GM12873 (cell line): ENCODE measurements around the gene BTBD1.

Source experiments
- CTCF ChIP-seq: IDR thresholded peaks from 2 replicates; pipeline ENCODE4 v1.5.1; 2012; ENCODE audit warnings: low read depth, mild to moderate bottlenecking, moderate library complexity, low read length, control low read depth; ENCODE audit not compliant: insufficient read depth; ENCODE audit errors: missing control alignments

BTBD1 gene

GRCh38 chr15:83063551-83063950 is 3.5 kb downstream of the BTBD1 start:
- TF ChIP-seq CTCF, result no peak

- no peak for TF ChIP-seq CTCF
These were observed 4.3 kb downstream of the BTBD1 start for GRCh38 chr15:83062768-83063180.

- no peak for TF ChIP-seq CTCF
These were observed 5.4 kb downstream of the BTBD1 start for GRCh38 chr15:83061680-83062079.

GRCh38 chr15:83057696-83058376 is 9.2 kb downstream of the BTBD1 start:
- TF ChIP-seq CTCF, result no peak

- TF ChIP-seq CTCF, result no peak
These were observed 10.1 kb downstream of the BTBD1 start for GRCh38 chr15:83057002-83057401.

GRCh38 chr15:83053151-83053550 is 13.9 kb downstream of the BTBD1 start:
- TF ChIP-seq CTCF, result no peak

- TF ChIP-seq CTCF, result no peak
These were observed 20.4 kb downstream of the BTBD1 start for GRCh38 chr15:83046558-83047127.
